Measurements from ENCODE around the gene PROM1. TPM values are rescaled to one million over a fixed set of nuclear protein-coding genes. Genes with fewer than 3 reads are reported as not detected.
A peak's percentile ranks its signal among the peaks of the same experiment; 100 is the strongest.

The PROM1 gene
- polyA plus RNA-seq, 2 of the 4 experiments (the other 2 are of a cell fraction), result 0.03 to 0.14 TPM

- H3K4me2 ChIP-seq, result no peak overlapping the region
- H3K4me3 ChIP-seq, result no peak overlapping the region
- no peak for ATAC-seq
- H3K27ac ChIP-seq, result no peak overlapping the region
- no peak for FAIRE-seq
- DNase-seq (ENCODE audit: low read depth in 1 of 2, low spot score in 1 of 2), result no peak
- WGBS (ENCODE audit: missing lambda C conversion rate), result 96% methylated on average over 6 of the region's 6 CpGs
- TF ChIP-seq RAD21 (conservative IDR thresholded peaks at IDR 0.05 in 1 of 2, IDR thresholded peaks at IDR 0.05 in 1 of 2), result no peak
- TF ChIP-seq KDM1A (IDR thresholded peaks at IDR 0.05; ENCODE audit: low read depth), result no peak
- TF ChIP-seq NR3C1 (IDR thresholded peaks at IDR 0.05), result no peak
- no peak for TF ChIP-seq MYC (IDR thresholded peaks at IDR 0.05; ENCODE audit: borderline replicate concordance, low read length)
- TF ChIP-seq ZC3H11A (IDR thresholded peaks at IDR 0.05), result no peak
- no peak for TF ChIP-seq E2F6 (IDR thresholded peaks at IDR 0.05; ENCODE audit: borderline replicate concordance, low read depth)
- no peak for TF ChIP-seq CBX2 (IDR thresholded peaks at IDR 0.05; ENCODE audit: borderline replicate concordance, low read depth)
- TF ChIP-seq POLR2A (IDR thresholded peaks at IDR 0.05; ENCODE audit: low read length), result no peak
- TF ChIP-seq TP53 (CRISPR knock-in tag; IDR thresholded peaks at IDR 0.05), result no peak
- no peak for TF ChIP-seq GATA3 (IDR thresholded peaks at IDR 0.05; ENCODE audit: borderline replicate concordance)
- TF ChIP-seq RFX5 (IDR thresholded peaks at IDR 0.05), result no peak
- no peak for TF ChIP-seq SREBF2 (IDR thresholded peaks at IDR 0.05)
- TF ChIP-seq, protein P1, sequence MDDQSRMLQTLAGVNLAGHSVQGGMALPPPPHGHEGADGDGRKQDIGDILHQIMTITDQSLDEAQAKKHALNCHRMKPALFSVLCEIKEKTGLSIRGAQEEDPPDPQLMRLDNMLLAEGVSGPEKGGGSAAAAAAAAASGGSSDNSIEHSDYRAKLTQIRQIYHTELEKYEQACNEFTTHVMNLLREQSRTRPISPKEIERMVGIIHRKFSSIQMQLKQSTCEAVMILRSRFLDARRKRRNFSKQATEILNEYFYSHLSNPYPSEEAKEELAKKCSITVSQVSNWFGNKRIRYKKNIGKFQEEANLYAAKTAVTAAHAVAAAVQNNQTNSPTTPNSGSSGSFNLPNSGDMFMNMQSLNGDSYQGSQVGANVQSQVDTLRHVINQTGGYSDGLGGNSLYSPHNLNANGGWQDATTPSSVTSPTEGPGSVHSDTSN (IDR thresholded peaks at IDR 0.05), result no peak
- no peak for TF ChIP-seq CTCF (IDR thresholded peaks at IDR 0.05)
- TF ChIP-seq FOXS1 (CRISPR knock-in tag; IDR thresholded peaks at IDR 0.05), result no peak
- no peak for TF ChIP-seq BHLHE40 (IDR thresholded peaks at IDR 0.05; ENCODE audit: low read depth, low read length)
- no peak for TF ChIP-seq EP300 (IDR thresholded peaks at IDR 0.05)
- no peak for TF ChIP-seq HMGXB4 (CRISPR knock-in tag; IDR thresholded peaks at IDR 0.05; ENCODE audit: borderline replicate concordance)
- no peak for TF ChIP-seq HDAC2 (IDR thresholded peaks at IDR 0.05)
- POLR2A ChIA-PET, result no interaction called here
- CTCF ChIA-PET, result interaction anchor here (0.8 kb wide), 1 partner anchor 231 kb away, joined by 3 read pairs; no protein-coding TSS in a partner anchor
- no peaks in the 10 kb centered on the region for H3K9me3 ChIP-seq
- peaks cover 17% of the 10 kb centered on the region; the same call in 2 of the 3 replicates for H3K4me1 ChIP-seq
These were observed 48.0 kb downstream of the PROM1 start for GRCh38 chr4:16035843-16036242.

- ChIA-PET POLR2A (no interaction called here), CTCF (no interaction called here)
- Histone ChIP-seq H3K27ac (peak overlapping the region; percentile 51 to 63; a peak in 4 of 6 replicates), H3K9me3 (no peaks in the 10 kb centered on the region), H3K4me1 (peaks cover 28% of the 10 kb centered on the region; the same call in 2 of the 3 replicates), H3K4me3 (no peak overlapping the region), H3K4me2 (peak overlapping the region; percentile 58; the same call in 2 of the 3 replicates)
- ATAC-seq (peak in 1 of 2 experiments; percentile 34; a peak in 1 of 6 replicates), FAIRE-seq (no peak), DNase-seq (ENCODE audit: low read depth in 1 of 2, low spot score in 1 of 2) (peak in 1 of 2 experiments; percentile 27)
- TF ChIP-seq PHF8 (IDR thresholded peaks at IDR 0.05; ENCODE audit: borderline replicate concordance, low read depth) (no peak), MAFK (IDR thresholded peaks at IDR 0.05; ENCODE audit: partially characterized antibody) (peak; percentile 69)
- 39% methylated on average over 10 of the region's 10 CpGs for WGBS (ENCODE audit: missing lambda C conversion rate)
These were observed 49.6 kb downstream of the PROM1 start for GRCh38 chr4:16034010-16034748.
